GM21447 (cell line): ENCODE results near the gene OOSP3.
"Not testable (repeated sequence)": the region's sequence is repeated elsewhere in the genome, so short reads cannot be mapped to it uniquely, and the experiment has no call there.

Experiments
- ATAC-seq: cut with Tn5 transposase; IDR thresholded peaks from one replicate; pipeline ENCODE4 v1.9.1; 2021; ENCODE audit not compliant: unreplicated experiment

OOSP3 gene, protein sequence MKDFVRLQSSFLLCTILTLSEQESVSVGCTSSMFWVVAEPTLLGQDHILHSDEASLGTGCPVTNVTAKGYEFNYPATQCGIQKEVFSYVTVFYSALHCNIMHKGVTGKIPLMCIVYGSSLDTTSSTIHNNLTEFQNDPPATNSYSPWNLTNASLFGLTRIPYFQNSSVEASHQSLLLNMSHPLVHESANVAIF

DNA sequence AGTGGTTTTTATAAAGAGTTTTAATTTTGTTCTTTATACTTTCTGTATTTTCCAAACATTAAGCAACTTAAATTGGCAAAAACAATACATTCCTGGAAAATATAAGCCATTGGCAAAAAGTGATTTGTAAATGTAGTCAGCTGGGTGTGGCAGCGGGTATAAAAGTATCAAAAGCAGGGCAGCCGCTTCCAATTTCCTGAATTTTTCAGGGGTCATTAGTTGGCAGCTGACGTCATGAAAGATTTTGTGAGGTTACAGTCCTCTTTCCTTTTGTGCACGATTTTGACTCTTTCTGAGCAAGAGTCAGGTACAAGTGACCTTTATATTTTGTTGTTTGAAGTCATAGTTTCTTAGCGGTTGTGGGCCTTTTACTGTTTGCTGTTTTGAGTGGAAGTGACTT is at the start of gene OOSP3:
OOSP3 (plus strand) TSS at position 208 of the 400 bp plus-strand sequence; CDS start at position 235, 27 bp downstream.
- no peak for ATAC-seq

DNA sequence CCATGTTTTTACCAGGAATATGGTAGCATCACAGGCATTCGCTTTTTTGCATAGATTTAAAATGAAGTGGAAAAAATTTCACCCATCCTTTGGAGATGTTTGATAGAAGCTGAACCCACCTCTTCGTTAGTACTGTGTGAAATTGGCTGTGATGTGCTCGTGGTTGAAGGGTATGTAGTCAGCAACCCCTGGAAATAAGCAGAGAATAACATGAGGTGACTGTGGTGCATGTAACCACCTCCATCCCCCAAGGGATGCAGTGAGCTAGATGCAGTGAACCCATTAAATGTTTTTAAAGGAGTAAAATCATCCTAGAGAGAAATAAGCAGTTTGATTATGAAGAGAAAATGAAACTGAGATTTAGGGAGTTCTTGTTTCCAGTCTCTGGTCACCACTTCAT is 49.2 kb upstream of the OOSP3 start:
- no peak for ATAC-seq

DNA sequence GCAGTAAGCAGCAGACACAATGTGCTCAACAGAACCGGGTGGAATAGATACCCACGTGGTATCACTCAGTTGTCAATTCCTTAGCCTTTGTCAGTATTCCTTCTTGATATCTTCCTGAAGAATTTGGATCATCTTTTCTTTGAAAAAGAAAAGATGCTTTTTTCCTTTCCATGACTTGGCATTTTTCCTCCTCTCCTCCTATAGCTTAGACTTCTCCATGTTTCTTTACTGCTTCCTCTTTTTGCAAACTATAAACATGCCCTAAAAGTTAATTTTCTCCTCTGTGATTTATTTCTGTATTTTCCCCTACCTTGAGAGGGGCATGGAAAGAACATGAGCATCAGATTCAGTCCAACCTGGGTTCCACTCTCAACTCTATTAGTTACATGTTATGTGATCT is 45.0 kb upstream of the OOSP3 start:
- ATAC-seq = no peak

DNA sequence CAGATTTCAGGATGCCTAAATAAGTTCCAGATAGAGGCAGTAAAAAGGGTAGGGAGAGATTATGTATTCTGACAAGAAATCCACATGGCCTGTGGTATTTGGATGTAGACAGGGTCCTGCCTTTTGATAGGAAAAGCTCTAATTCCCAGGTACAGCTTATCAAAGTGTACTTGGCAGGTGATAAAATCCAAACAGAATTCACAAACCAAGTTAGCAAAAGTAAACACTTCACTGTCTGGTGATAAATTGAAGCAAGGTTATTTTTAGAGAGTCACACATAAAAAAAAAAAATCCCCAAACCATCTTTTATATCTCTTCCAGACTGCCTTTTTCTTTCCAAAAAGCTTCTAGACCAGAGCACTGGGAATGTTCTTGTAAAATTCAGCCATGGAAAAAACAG is 39.0 kb upstream of the OOSP3 start:
- ATAC-seq = no peak

DNA sequence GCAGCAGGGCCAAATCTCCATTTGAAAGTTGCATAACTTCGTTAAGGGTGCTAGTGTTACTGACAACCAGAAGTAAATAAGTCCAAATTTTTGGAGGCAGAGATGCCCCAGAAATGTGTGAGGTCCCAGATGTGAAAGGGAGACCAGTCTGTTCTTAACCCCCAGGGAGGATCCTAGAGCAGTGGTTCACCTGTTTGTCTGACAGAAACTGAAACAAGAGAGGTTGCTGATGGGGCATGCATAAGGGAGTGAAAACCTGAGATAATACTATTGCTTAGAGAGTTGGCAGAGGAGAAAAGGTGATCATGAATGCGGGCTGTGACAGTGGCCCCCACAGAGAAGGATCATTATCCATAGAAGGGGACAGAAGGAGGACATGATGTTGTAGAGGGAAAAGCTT is 37.1 kb upstream of the OOSP3 start:
- ATAC-seq = peak; percentile 89

DNA sequence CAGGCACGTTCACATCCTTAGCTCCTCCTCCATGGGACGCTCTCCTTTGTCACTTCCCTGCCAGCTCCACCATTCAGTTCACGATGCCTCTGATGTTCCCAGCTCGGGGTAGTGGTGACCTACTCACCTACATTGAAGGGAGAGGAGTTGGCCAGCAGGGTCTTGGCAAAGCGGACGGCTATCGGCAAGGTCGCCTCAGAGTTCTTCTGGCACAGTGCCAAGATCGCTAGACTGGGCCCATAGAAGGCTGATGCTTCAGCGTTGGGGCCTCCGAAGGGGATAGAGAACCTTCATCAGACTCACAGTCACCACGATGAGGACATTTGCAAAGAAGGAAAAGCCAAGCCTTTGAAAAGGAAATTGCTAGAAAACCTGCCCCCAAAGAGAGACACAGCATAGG is 36.3 kb upstream of the OOSP3 start:
- no peak for ATAC-seq

DNA sequence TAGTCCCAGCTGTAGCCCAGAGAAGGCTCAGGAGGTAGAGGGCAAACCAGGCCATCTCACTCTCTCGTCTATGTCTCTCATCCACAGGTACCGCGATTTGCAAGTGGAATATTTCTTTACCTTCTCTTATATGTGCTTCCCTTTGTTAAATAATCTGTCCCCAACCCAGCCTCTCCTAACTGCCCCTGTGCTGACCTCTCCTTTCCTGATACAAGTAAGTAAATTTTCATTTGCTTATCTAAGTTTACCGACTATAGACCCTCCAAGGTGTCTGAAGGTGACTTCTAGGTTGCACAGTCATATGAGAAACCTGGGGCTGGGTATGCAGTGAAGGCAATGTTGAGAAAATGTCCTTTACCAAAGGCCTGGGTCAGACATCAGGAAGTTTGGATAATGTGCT is 33.2 kb upstream of the OOSP3 start, which contains the start of gene CBLIF:
CBLIF (minus strand) TSS at position 101 of the 400 bp plus-strand sequence; CDS start at position 55, 46 bp downstream.
- no peak for ATAC-seq

DNA sequence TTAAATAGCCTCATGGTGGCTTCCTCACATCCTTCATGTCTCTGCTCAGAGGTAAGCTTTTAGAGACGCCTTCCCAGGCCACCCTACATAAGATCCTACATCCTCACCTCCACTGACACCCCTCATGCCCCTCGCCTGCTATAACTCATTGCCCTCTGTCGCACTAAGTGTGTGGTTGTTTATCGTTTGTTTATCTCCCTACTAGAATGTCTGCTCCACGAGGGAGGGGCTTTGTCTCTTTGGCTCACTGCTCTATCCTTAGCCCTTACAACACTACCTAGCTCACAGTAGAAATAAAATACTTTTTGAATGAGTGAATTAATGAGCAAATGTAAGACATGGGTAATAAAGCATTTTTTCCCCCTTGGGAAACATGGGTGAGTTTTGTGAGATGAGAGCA is 32.0 kb upstream of the OOSP3 start:
- no peak for ATAC-seq

DNA sequence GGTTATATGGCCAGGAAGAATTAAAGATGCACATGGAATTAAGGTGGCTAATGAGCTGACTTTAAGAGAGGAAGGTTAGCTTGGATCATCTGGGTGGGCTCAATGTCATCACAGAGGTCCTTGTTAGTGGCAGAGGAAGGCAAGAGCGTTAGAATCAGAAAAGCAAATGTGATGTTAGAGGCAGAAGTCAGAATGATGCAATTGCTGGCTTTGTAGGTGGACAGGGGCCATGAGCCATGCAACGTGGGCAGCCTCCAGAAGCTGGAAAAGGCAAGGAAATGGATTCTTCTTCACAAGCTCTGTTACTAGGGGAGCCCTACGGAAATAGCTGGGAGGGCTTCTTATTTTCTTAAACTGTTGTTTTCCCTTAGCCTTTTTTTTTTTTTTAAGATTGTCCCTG is 31.0 kb upstream of the OOSP3 start:
- ATAC-seq = no peak

DNA sequence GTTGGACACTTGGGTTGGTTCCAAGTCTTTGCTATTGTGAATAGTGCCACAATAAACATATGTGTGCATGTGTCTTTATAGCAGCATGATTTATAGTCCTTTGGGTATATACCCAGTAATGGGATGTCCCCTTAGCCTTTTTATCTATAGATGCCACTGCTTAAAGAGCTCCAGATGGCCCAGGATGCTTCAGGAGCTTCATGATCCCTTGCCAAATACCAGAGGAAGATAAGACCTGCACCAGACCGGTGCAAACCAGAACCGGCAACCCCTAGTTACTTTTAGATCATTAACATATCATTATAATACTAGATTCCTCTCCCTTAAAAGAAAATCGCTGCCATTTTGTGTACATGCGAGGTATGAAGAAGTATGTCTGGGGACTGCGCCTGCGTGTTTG is 30.1 kb upstream of the OOSP3 start:
- ATAC-seq = not testable (repeated sequence)

DNA sequence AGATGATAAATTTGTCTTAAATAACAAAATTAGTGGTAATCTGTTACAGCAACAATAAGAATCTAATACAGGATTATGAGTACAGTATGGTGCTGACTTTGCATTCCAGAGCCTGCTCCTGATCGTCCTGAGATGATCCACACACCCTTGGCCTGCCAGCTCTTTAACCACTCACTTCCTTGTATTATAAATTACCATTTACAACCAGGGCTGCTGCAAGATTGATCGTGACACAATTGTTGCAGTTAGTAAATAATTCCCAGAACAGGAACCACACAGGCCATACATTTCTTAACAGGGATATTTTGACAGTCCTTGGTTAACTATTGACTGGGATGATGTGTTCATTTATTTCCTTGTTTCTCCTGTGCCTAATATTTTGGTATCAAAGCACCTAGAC is 29.5 kb upstream of the OOSP3 start:
- ATAC-seq = peak; percentile 58

DNA sequence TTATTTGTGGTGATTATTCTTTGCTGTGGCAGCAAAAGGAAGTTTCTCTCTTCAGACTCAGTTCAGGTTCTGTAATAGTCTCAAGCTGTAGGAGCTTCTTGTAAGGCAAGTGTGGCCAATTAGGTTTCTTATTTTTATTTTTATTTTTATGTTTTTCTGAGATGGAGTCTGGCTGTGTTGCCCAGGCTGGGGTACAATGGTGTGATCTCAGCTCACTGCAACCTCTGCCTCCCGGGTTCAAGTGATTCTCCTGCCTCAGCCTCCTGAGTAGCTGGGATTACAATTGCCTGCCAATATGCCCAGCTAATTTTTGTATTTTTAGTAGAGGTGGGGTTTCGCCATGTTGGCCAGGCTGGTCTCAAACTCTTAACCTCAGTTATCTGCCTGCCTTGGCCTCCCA is 29.0 kb upstream of the OOSP3 start:
- ATAC-seq = not testable (repeated sequence)

DNA sequence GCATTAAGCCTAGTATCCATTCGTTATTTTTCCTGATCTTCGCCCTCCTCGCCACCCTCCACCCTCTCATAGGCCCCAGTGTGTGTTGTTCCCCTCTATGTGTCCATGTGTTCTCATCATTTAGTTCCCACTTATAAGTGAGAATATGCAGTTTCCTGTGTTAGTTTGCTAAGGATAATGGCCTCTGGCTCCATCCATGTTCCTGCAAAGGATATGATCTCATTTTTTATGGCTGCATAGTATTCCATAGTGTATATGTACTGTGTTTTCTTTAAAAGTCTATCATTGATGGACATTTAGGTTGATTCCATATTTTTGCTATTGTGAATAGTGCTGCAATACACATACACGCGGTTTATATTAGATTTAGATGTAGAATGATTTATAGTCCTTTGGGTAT is 27.2 kb upstream of the OOSP3 start:
- not testable (repeated sequence) for ATAC-seq

DNA sequence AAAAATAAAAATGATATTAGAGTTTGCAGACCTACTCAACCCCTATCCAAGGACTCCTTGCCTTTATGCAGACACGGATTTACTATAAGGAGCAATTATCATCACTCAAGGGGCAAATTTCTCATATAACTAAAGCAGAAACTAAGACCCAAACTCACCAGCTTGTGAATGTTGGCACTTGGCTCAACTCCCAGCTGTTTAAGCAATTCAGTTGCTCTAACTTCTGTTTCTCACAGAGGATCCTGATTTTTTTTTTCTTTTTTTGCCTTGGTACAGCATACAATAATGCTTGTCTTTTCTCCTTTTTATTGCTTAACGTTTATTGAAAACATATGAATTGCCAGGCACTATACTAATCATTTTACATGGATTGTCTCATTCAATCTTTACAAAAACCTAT is 23.7 kb upstream of the OOSP3 start:
- ATAC-seq = no peak

DNA sequence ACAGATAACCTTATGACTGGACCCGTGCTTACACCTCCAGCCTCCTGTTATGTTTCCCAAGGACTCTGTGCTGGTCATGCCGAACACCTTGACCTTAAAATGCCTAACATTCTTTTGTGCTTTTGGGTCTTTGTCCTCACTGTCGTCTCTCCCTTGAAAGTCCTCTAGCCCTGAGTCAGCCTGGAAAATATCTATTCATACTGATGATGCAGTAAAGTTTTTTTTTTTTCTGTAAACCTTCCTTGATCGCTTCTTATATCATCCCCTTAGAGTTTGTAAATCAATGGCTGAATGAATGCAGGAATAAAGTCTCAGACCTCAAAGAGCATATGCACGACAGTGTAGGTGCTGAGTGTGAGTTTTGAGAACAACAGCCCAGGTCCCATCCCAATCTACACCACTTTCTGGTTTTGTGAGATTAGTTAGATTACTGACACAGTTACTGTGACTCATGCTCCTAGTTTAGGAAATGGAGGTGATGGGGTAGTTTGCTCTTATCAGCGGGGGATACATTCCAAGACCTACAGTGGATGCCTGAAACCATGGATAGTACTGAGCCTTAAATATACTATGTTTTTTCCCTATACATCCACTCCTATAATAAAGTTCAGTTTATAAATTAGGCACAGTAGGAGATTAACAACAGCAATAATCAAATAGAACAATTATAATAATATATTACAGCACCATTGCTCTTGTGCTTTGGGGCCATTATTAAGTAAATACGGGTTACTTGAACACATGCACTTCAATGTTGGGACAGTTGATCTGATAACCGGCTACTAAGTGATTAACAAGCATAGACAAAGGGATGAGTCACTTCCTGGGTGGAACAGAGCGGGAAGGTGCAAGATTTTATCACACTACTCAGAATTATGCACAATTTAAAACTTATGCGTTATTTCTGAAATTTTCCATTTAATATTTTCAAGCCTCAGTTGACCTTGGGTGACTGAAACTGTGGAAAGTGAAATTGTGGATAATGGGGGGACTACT is 20.8 kb upstream of the OOSP3 start:
- ATAC-seq = no peak

DNA sequence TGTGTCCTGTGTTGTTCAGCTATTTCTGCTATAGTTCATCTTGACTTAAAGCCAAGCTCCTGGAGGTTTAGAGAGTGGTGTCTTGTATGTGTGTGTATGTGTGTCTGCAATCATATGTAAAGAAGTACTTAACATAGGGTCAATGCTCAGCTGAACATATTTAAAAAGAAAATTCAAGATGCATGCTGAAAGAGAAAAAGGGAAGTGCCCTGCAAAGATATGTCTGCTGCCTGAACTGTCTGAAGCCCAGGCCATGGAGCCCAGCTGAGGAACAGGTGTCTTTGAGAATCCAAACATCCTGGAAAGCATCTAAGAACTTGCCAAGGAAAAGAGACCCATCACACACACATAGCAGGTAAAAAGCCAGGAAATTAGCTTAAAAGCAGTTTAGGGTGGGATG is 18.9 kb upstream of the OOSP3 start:
- no peak for ATAC-seq

DNA sequence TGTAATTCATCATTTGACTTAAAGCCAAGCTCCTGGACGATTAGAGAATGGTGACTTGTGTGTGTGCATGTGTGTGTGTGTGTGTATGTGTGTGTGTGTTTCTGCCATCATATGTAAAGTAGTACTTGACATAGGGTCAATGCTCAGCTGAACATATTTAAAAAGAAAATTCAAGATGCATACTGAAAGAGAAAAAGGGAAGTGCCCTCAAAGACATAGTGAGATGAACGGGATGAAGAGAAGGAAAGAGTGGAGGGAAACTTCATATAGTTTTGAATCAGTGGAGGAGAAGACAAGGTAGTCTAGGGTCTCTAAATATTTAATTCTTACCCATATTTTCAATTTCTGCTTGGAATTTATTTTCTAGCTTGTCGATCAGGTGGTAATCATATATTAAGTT is 16.3 kb upstream of the OOSP3 start:
- no peak for ATAC-seq

DNA sequence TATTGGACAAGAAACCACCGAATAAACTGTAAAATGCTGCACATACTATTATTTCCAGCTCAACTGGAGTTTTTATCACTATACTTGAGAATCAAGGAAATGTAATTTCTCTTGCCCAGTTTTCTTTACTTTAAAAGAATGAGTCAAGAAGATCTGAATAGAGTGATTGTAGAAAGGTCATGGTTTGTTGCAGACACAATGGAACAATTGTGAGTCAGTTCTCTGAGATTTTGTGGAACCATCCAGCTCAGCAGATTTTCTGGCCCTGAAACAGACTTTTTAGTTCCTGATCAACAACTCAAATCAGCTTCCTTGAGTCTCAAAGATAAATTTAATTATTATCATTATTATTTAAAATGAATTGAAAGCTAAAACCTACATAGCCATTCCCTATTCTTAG is 13.6 kb upstream of the OOSP3 start:
- ATAC-seq = no peak

DNA sequence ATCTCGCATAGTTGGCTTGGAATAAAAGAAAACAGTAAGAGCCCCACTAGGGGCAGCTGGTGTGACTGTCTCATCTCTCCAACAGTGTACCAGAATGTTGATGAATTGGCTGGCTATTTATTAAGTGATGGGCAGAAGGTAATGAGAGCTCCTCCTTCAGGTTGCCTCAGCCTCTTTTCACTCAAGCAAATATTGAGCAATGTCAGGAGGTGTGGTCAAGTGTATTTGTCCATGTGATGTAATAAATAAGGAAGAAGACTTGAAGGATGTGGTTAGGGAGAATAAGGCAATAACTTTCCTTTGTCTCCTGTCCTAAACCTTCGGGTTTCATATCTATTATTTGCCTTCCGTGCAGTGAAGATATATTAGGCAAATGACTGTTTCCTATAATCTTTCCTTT is 12.2 kb upstream of the OOSP3 start, which contains the start of gene TCN1:
TCN1 (minus strand) TSS at position 91 of the 400 bp plus-strand sequence; CDS start at position 74, 17 bp downstream.
- ATAC-seq = no peak

DNA sequence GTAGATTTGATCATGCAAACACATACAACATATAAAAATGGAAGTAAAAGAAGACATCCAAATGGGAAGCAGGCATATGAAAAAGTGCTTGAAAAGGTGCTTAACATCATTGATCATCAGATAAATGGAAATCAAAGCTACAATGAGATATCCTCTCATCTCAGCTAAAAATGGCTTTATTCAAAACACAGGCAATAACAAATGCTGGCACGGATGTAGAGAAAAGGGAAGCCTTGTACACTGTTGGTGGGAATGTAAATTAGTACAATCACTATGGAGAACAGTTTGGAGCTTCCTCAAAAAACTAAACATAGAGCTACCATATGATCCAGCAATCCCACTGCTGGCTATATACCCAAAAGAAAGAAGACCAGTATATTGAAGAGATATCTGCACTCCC is 11.7 kb upstream of the OOSP3 start:
- ATAC-seq = no peak

DNA sequence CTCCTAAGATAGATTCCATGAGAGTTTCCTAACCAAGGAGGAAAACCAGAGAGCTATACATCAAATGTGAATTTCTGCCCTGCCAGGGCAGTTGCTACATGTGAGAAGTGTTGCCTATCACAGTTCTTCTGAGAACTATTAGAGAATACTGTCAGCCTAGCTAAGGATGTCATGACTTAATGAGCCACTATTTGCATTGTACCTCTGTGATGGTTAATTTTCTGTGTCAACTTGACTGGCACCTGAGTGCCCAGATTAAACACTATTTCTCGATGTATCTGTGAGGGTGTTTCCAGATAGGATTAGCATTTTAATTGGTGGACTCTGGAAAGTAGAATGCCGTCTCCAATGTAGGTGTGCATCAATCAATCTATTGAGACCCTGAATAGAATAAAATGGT is 10.6 kb upstream of the OOSP3 start:
- ATAC-seq = no peak

DNA sequence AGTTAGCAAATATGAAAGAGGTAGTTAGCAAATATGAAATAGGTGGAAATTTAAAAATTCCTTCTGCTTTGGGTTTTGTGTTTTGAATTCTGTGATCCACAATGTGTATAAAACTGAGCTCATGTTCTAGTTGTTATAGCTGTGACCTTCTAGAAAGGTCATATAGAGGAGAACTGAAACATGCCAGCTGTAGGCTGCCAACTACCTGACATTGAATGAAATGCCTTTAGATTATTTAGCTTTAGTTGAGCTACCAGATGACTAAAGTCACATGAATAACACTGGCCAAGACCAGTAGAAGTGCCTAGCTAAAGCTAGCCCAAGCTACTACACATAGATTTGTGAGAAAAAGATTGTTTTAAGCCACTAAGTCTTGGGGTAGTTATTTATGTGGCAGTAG is 6.5 kb upstream of the OOSP3 start:
- ATAC-seq = no peak
